GM21367 (cell line): ENCODE data around the gene SHROOM4.

ENCODE experiments used
- ATAC-seq: cut with Tn5 transposase; IDR thresholded peaks from one replicate; pipeline ENCODE4 v1.9.1; 2021; ENCODE audit not compliant: unreplicated experiment

The SHROOM4 gene

GRCh38 chrX:50622751-50623150 lies 191.2 kb downstream of the SHROOM4 start:
- ATAC-seq = no peak

- ATAC-seq = no peak
Observed at GRCh38 chrX:50618788-50619558, 195.0 kb downstream of the SHROOM4 start.

- ATAC-seq = no peak
Observed at GRCh38 chrX:50617183-50617582, 196.8 kb downstream of the SHROOM4 start.

- no peak for ATAC-seq
Observed at GRCh38 chrX:50615570-50616158, 198.3 kb downstream of the SHROOM4 start.

- no peak for ATAC-seq
Observed at GRCh38 chrX:50614460-50614859, 199.5 kb downstream of the SHROOM4 start.

GRCh38 chrX:50613846-50614245 lies 200.1 kb downstream of the SHROOM4 start:
- no peak for ATAC-seq

- ATAC-seq = no peak
Observed at GRCh38 chrX:50609796-50610195, 204.2 kb downstream of the SHROOM4 start.

GRCh38 chrX:50606300-50606950 lies 207.6 kb downstream of the SHROOM4 start:
- no peak for ATAC-seq

GRCh38 chrX:50596056-50596455 lies 217.9 kb downstream of the SHROOM4 start:
- ATAC-seq = no peak

GRCh38 chrX:50594788-50595187 lies 219.2 kb downstream of the SHROOM4 start:
- no peak for ATAC-seq

- ATAC-seq = no peak
Observed at GRCh38 chrX:50586980-50587379, 227.0 kb downstream of the SHROOM4 start.

GRCh38 chrX:50586407-50586806 lies 227.6 kb downstream of the SHROOM4 start:
- no peak for ATAC-seq

GRCh38 chrX:50581405-50581804 lies 232.6 kb downstream of the SHROOM4 start:
- no peak for ATAC-seq

GRCh38 chrX:50579955-50580354 lies 234.0 kb downstream of the SHROOM4 start:
- peak; percentile 53 for ATAC-seq

GRCh38 chrX:50577326-50577725 lies 236.7 kb downstream of the SHROOM4 start:
- no peak for ATAC-seq

- ATAC-seq = no peak
Observed at GRCh38 chrX:50567636-50568035, 246.4 kb downstream of the SHROOM4 start.

- ATAC-seq = no peak
Observed at GRCh38 chrX:50565718-50566117, 248.3 kb downstream of the SHROOM4 start.
